SU-DHL-6 (cell line): ENCODE measurements around the gene KIAA2012.

Source experiments
- EZH2phosphoT487 ChIP-seq: fragments of 200-600 bp; sonication (generic), shearing (Covaris generic); conservative IDR thresholded peaks from 2 replicates; pipeline ENCODE4 v1.6.1; 2018; ENCODE audit warnings: mild to moderate bottlenecking, antibody characterized with exemption, low read length, moderate library complexity, mixed read lengths
- TF ChIP-seq, protein P1 (sequence below): fragments of 200-600 bp; sonication (generic); IDR thresholded peaks from one replicate; pipeline ENCODE4 v1.5.1; 2017; ENCODE audit warnings: antibody characterized with exemption, mild to moderate bottlenecking, low read length, moderate library complexity; ENCODE audit not compliant: insufficient read depth, poor library complexity, severe bottlenecking

DNA sequence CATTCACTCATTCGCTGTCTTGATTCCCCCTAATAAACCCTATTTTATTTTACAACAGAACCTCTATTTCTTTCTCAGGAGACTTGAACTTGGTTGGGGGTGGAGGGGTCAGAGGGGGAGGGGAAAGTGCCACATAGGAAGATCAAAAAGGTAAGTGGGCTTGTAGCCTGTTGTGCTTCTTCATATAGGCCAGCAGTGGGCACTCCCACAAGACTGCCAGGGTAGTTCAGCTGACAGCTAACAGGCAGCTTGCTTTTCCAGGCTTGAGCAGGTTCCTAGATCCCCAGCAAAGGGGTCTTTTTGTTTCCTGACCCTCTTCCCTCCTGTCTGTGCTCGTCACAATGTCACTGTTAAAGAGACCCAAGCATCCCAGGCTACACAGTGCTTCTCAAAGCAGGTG lies 829 bp upstream of the KIAA2012 start:
- TF ChIP-seq, protein P1, sequence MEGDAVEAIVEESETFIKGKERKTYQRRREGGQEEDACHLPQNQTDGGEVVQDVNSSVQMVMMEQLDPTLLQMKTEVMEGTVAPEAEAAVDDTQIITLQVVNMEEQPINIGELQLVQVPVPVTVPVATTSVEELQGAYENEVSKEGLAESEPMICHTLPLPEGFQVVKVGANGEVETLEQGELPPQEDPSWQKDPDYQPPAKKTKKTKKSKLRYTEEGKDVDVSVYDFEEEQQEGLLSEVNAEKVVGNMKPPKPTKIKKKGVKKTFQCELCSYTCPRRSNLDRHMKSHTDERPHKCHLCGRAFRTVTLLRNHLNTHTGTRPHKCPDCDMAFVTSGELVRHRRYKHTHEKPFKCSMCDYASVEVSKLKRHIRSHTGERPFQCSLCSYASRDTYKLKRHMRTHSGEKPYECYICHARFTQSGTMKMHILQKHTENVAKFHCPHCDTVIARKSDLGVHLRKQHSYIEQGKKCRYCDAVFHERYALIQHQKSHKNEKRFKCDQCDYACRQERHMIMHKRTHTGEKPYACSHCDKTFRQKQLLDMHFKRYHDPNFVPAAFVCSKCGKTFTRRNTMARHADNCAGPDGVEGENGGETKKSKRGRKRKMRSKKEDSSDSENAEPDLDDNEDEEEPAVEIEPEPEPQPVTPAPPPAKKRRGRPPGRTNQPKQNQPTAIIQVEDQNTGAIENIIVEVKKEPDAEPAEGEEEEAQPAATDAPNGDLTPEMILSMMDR = no peak
- no peak for TF ChIP-seq EZH2phosphoT487
